Measurements from ENCODE around the gene IRGQ.

Gene IRGQ

GRCh38 chr19:43553656-43554055 lies 42.3 kb downstream of the IRGQ start:
- ChIA-PET CTCF (interaction anchor here (0.6 to 8.2 kb wide), 14 partner anchors 16 to 260 kb away, joined by 3 to 167 read pairs (median 11); partner anchors contain the start of genes IRGQ, XRCC1, ZNF575 and ZNF576), POLR2A (interaction anchor here (0.9 to 1.4 kb wide), 2 partner anchors 42 to 49 kb away, joined by 3 to 4 read pairs; partner anchors contain the start of genes IRGQ and PHLDB3)
- TF ChIP-seq PRDM2 (tag by site-specific recombination; IDR thresholded peaks at IDR 0.05; ENCODE audit: borderline replicate concordance) (no peak), ZNF704 (tag by site-specific recombination; IDR thresholded peaks at IDR 0.05) (no peak), ZBTB44 (tag by site-specific recombination; IDR thresholded peaks at IDR 0.05) (no peak), GLI2 (tag by site-specific recombination; IDR thresholded peaks at IDR 0.05; ENCODE audit: borderline replicate concordance, low read depth) (no peak), ZNF600 (tag by site-specific recombination; IDR thresholded peaks at IDR 0.05) (peak; percentile 55; the same call in 1 of the 2 replicates)
- Histone ChIP-seq H3K27ac (ENCODE audit: extremely low read depth, low read depth, low read length) (peak overlapping the region; percentile 35; the same call in 1 of the 2 replicates), H3K9me3 (ENCODE audit: control insufficient read depth, insufficient read depth, low read depth, low read length) (no peaks in the 10 kb centered on the region), H3K4me3 (ENCODE audit: low read depth, low read length) (no peak overlapping the region), H3K36me3 (ENCODE audit: control insufficient read depth in 2 of 2, insufficient read depth in 1 of 2, low read length in 2 of 2) (peaks cover 76 to 92% of the 10 kb centered on the region in 2 experiments), H3K4me1 (ENCODE audit: control insufficient read depth, insufficient read depth, low read length) (no peaks in the 10 kb centered on the region)

GRCh38 chr19:43552616-43553015 lies 43.3 kb downstream of the IRGQ start:
- H3K4me1 ChIP-seq (ENCODE audit: control insufficient read depth, insufficient read depth, low read length), result no peaks in the 10 kb centered on the region
- POLR2A ChIA-PET, result no interaction called here
- no peaks in the 10 kb centered on the region for H3K9me3 ChIP-seq (ENCODE audit: control insufficient read depth, insufficient read depth, low read depth, low read length)
- H3K36me3 ChIP-seq (ENCODE audit: control insufficient read depth in 2 of 2, insufficient read depth in 1 of 2, low read length in 2 of 2), result peaks cover 72 to 85% of the 10 kb centered on the region in 2 experiments
- H3K27ac ChIP-seq (ENCODE audit: extremely low read depth, low read depth, low read length), result no peak overlapping the region
- CTCF ChIA-PET, result interaction anchor here (1.7 to 8.2 kb wide), 4 partner anchors 15 to 42 kb away, joined by 4 to 167 read pairs (median 98); partner anchors contain the start of genes XRCC1 and ZNF575
- H3K4me3 ChIP-seq (ENCODE audit: low read depth, low read length), result no peak overlapping the region
- no peak for TF ChIP-seq ZNF394 (tag by site-specific recombination; IDR thresholded peaks at IDR 0.05; ENCODE audit: borderline replicate concordance)
- no peak for TF ChIP-seq ZNF391 (tag by site-specific recombination; IDR thresholded peaks at IDR 0.05; ENCODE audit: borderline replicate concordance, low read depth)
- no peak for TF ChIP-seq ZBTB17 (tag by site-specific recombination; IDR thresholded peaks at IDR 0.05)
- TF ChIP-seq PBX3 (CRISPR knock-in tag; IDR thresholded peaks at IDR 0.05), result no peak
- no peak for TF ChIP-seq ZNF112 (tag by site-specific recombination; IDR thresholded peaks at IDR 0.05)
- TF ChIP-seq ZNF248 (tag by site-specific recombination; IDR thresholded peaks at IDR 0.05), result no peak
- no peak for TF ChIP-seq YY1 (tag by site-specific recombination; IDR thresholded peaks at IDR 0.05)
- TF ChIP-seq ZNF623 (tag by site-specific recombination; IDR thresholded peaks at IDR 0.05), result no peak
- TF ChIP-seq PRDM2 (tag by site-specific recombination; IDR thresholded peaks at IDR 0.05; ENCODE audit: borderline replicate concordance), result no peak
- TF ChIP-seq ZNF140 (tag by site-specific recombination; IDR thresholded peaks at IDR 0.05), result no peak
- no peak for TF ChIP-seq ZSCAN18 (tag by site-specific recombination; IDR thresholded peaks at IDR 0.05)
- no peak for TF ChIP-seq GFI1B (tag by site-specific recombination; IDR thresholded peaks at IDR 0.05)
